HepG2 (cell line): ENCODE data around the gene SH3PXD2A. TPM values are rescaled to one million over a fixed set of nuclear protein-coding genes. Genes with fewer than 3 reads are reported as not detected.

ENCODE experiments used
- AGO2 ChIP-seq: fragments of 200-400 bp; formaldehyde crosslinking; optimal IDR thresholded peaks from 2 replicates; pipeline ENCODE3; 2017; ENCODE audit warnings: mild to moderate bottlenecking, low read depth, low read length, moderate library complexity
- BCL3 ChIP-seq: sonication (generic); formaldehyde crosslinking; IDR thresholded peaks from 2 replicates; pipeline ENCODE4 v1.5.1; 2020; ENCODE audit warnings: mild to moderate bottlenecking, missing genetic modification reagents, moderate library complexity
- EEA1 ChIP-seq: sonication (generic); formaldehyde crosslinking; IDR thresholded peaks from 2 replicates; pipeline ENCODE4 v1.5.1; 2020; ENCODE audit warnings: mild to moderate bottlenecking, missing genetic modification reagents, borderline replicate concordance
- ELF3 ChIP-seq: IDR thresholded peaks from 2 replicates; pipeline ENCODE4 v1.6.1; 2016; ENCODE audit warnings: missing genetic modification reagents, missing compliant biosample characterization
- ESRRA ChIP-seq: sonication (generic); formaldehyde crosslinking; IDR thresholded peaks from 2 replicates; pipeline ENCODE4 v1.5.1; 2020; ENCODE audit warnings: mild to moderate bottlenecking, low read depth, missing genetic modification reagents
- HMGA1 ChIP-seq: sonication (generic); formaldehyde crosslinking; conservative IDR thresholded peaks from 2 replicates; pipeline ENCODE4 v1.4.0; 2020; ENCODE audit warnings: missing genetic modification reagents
- HOXA7 ChIP-seq: sonication (generic); formaldehyde crosslinking; IDR thresholded peaks from 2 replicates; pipeline ENCODE4 v1.8.1; 2022; ENCODE audit warnings: mild to moderate bottlenecking, missing genetic modification reagents, moderate library complexity
- KLF6 ChIP-seq: IDR thresholded peaks from 2 replicates; pipeline ENCODE4 v1.8.0; 2016; ENCODE audit warnings: missing biosample characterization, missing genetic modification reagents
- KLF9 ChIP-seq: IDR thresholded peaks from 2 replicates; pipeline ENCODE4 v1.6.1; 2016; ENCODE audit warnings: low read depth
- LCORL ChIP-seq, 2 experiments: fragments of 450-650 bp in 1 of 2; sonication (generic) in 1 of 2; formaldehyde crosslinking in 1 of 2; IDR thresholded peaks; 2 replicates each; pipeline versions ENCODE4 v1.5.0 to v1.6.1; 2017 to 2020; ENCODE audit warnings: antibody characterized with exemption in 1 of 2, missing genetic modification reagents in 1 of 2
- NFIC ChIP-seq: IDR thresholded peaks from 2 replicates; pipeline ENCODE4 v1.6.1; 2012; ENCODE audit warnings: mild to moderate bottlenecking, low read length, inconsistent platforms
- PAX8 ChIP-seq: sonication (generic); formaldehyde crosslinking; IDR thresholded peaks from 2 replicates; pipeline ENCODE4 v1.8.0; 2022; ENCODE audit warnings: mild to moderate bottlenecking, missing genetic modification reagents, borderline replicate concordance
- PAXIP1 ChIP-seq: sonication (generic); formaldehyde crosslinking; conservative IDR thresholded peaks from 2 replicates; pipeline ENCODE4 v1.4.0; 2020; ENCODE audit warnings: mild to moderate bottlenecking, missing genetic modification reagents, moderate library complexity
- PRDM4 ChIP-seq: sonication (generic); formaldehyde crosslinking; IDR thresholded peaks from 2 replicates; pipeline ENCODE4 v1.9.0; 2021; ENCODE audit warnings: missing genetic modification reagents, borderline replicate concordance
- RARA ChIP-seq: IDR thresholded peaks from 2 replicates; pipeline ENCODE4 v1.6.1; 2016; ENCODE audit warnings: missing genetic modification reagents, missing compliant biosample characterization
- SMARCC2 ChIP-seq: fragments of 450-650 bp; IDR thresholded peaks from 2 replicates; pipeline ENCODE4 v1.6.1; 2017; ENCODE audit warnings: antibody characterized with exemption, mild to moderate bottlenecking
- SRF ChIP-seq: IDR thresholded peaks from 2 replicates; pipeline ENCODE4 v1.6.1; 2011; ENCODE audit warnings: mild to moderate bottlenecking, low read depth, low read length, moderate library complexity
- THAP11 ChIP-seq: IDR thresholded peaks from 2 replicates; pipeline ENCODE4 v1.6.1; 2016; ENCODE audit warnings: missing biosample characterization, missing genetic modification reagents
- ZMYM4 ChIP-seq: sonication (generic); formaldehyde crosslinking; IDR thresholded peaks from 2 replicates; pipeline ENCODE4 v1.8.1; 2023; ENCODE audit warnings: mild to moderate bottlenecking, missing genetic modification reagents
- ZNF546 ChIP-seq: sonication (generic); formaldehyde crosslinking; conservative IDR thresholded peaks from 2 replicates; pipeline ENCODE4 v1.8.1; 2023; ENCODE audit warnings: mild to moderate bottlenecking, missing genetic modification reagents
- ZNF597 ChIP-seq: sonication (generic); formaldehyde crosslinking; IDR thresholded peaks from 2 replicates; pipeline ENCODE4 v1.5.0; 2020; ENCODE audit warnings: missing genetic modification reagents
- polyA plus RNA-seq, 8 experiments: library from polyadenylated mRNA; depleted of rRNA in 3 of 8; stranded (reverse) in 7 of 8; unstranded in 1 of 8; fragments of >200 nt; fragmentation: Illumina TruSeq in 4 of 8; extraction: Trizol in 4 of 8; gene quantifications; 2 replicates each; pipeline versions ENCODE4 v1.2.1 to v1.2.3, GENCODE V29; 2011 to 2016; ENCODE audit warnings: low read depth in 4 of 8, missing spikeins in 1 of 8, mixed read lengths in 1 of 8; ENCODE audit not compliant: insufficient read depth in 1 of 8
- total RNA-seq, 5 experiments: library from RNA; depleted of rRNA; stranded (reverse); fragments of >200 nt; fragmentation: Illumina TruSeq; extraction: Trizol; gene quantifications; 2 replicates each; pipeline ENCODE4 v1.2.3, GENCODE V29; 2016; ENCODE audit warnings: low read depth in 1 of 5

The SH3PXD2A gene
- total and polyA plus RNA-seq, 2 of the 13 experiments (the other 11 are each of a cell fraction or from before 2014, with no cell fraction given): 11.1 to 11.3 TPM

DNA sequence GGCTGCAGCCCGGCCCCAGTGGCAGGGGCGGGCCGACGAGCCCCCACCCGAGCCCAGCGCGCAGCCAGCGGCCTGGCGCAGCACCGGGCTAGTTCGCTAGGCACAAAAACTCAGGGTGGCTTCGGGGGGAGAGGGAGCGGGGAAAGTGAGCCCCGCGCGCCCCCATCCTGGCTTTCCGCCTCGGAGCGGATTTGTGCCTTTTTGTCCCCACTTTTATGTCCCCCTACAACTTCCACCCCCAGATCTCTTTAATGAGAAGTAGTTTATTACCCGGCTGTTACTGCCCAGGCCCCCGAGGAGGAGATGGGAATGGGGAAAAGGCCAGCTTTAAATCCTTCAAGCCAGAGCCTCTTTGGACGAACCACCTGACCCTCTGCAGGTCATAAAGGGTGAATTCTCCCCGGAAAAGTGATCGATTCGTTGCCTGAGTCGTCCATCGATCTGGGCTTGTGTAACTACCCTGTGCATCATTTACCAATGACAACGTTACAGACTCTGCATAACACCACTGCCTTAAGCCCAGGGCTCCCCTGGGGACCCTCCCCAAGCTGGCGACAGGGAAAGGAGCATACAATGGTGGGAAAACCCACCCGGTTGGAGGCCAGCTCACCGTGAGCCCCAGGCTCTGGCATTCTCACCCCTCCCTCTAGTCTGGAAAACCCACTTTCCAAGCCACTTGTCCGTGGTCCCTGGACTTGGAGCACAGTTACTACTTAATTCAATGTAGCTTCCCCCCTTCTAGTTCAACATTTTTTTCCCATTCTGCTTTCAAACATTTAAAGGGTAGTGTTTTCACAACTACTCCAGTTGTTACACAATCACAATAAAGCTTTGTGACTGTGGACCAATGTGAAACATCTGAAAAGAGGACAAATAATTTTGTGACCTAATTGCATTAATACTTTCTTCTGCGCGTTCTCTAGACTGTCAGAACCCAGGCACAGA, 748 bp upstream of the SH3PXD2A start (continued):
- no peak for TF ChIP-seq PRDM4
- TF ChIP-seq AGO2: no peak
- TF ChIP-seq HMGA1: no peak
- peak; percentile 72 for TF ChIP-seq ELF3
- no peak for TF ChIP-seq SMARCC2
- TF ChIP-seq SRF: no peak
- TF ChIP-seq KLF6: peak; percentile 39; the same call in 1 of the 2 replicates
- TF ChIP-seq ZNF546: no peak
- TF ChIP-seq EEA1 (CRISPR knock-in tag): no peak
- TF ChIP-seq ZNF597: no peak
- TF ChIP-seq THAP11 (CRISPR knock-in tag): peak; percentile 62
- peak; percentile 94 for TF ChIP-seq PAXIP1 (CRISPR knock-in tag)
- peak; percentile 37; the same call in 1 of the 2 replicates for TF ChIP-seq LCORL (IDR thresholded peaks at IDR 0.05)
- peak; percentile 78 for TF ChIP-seq LCORL (CRISPR knock-in tag; IDR thresholded peaks at IDR 0.05)
- peak; percentile 77; the same call in 1 of the 2 replicates for TF ChIP-seq NFIC
- TF ChIP-seq ZMYM4 (CRISPR knock-in tag): peak; percentile 51; the same call in 1 of the 2 replicates
- TF ChIP-seq HOXA7 (CRISPR knock-in tag): no peak
- TF ChIP-seq KLF9 (CRISPR knock-in tag): peak; percentile 76; the same call in 1 of the 2 replicates
- no peak for TF ChIP-seq PAX8 (CRISPR knock-in tag)
- no peak for TF ChIP-seq BCL3 (CRISPR knock-in tag)
- TF ChIP-seq RARA (CRISPR knock-in tag): peak; percentile 89
- TF ChIP-seq ESRRA (CRISPR knock-in tag): peak; percentile 63; the same call in 1 of the 2 replicates
